HCT116 (cell line): ENCODE measurements around the gene FBN1. TPM values are rescaled to one million over a fixed set of nuclear protein-coding genes. Genes with fewer than 3 reads are reported as not detected.

Experiments
- ATAC-seq: fragments of 200-7000 bp; cut with Tn5 transposase; 2 replicates; pipeline ENCODE4 v1.9.1; 2020; ENCODE audit warnings: mild to moderate bottlenecking, moderate library complexity
- BruUV-seq: library from RNA; stranded (reverse); fragments of 400-500 nt; replicated peaks from 2 replicates; lab custom pipeline; 2021; lab: Mats Ljungman, UMichigan
- CTCF ChIA-PET: fragments of 300-600 bp; sonication (Branson Sonifier 250); formaldehyde crosslinking; loops from one replicate; lab custom pipeline; 2021; ENCODE audit warnings: antibody characterized with exemption; lab: Charles Lee
- POLR2A ChIA-PET: fragments of 300-600, 350-600 bp; sonication (Branson Sonifier 250); formaldehyde crosslinking; loops from one replicate; lab custom pipeline; 2021; ENCODE audit warnings: antibody characterized with exemption; lab: Charles Lee
- RAD21 ChIA-PET, 2 experiments: fragments of 300-600 bp; sonication (Branson Sonifier 250); formaldehyde crosslinking; loops; one replicate each; lab custom pipeline; 2023; ENCODE audit warnings: low total read pairs in 2 of 2; ENCODE audit not compliant: uncharacterized antibody in 2 of 2, unreplicated experiment in 2 of 2, low non-redundant PET in 1 of 2; lab: Charles Lee
- DNase-seq: peaks from one replicate; pipeline ENCODE4 v3.0.0-alpha.2; 2010; ENCODE audit warnings: low read depth, low spot score
- H2AFZ ChIP-seq: fragments of 200-600 bp; shearing (Covaris generic), sonication (generic); 2 replicates; pipeline ENCODE4 v1.6.1; 2017; ENCODE audit warnings: low read depth, mixed run types, mixed read lengths, antibody characterized with exemption, low read length; ENCODE audit not compliant: poor library complexity, severe bottlenecking
- H3K27ac ChIP-seq: 2 replicates; pipeline ENCODE4 v1.5.1; 2012; ENCODE audit warnings: low read depth, low read length
- H3K27me3 ChIP-seq: fragments of 200-600 bp; sonication (generic); 2 replicates; pipeline ENCODE4 v1.6.1; 2016; ENCODE audit warnings: mixed run types, low read length, mixed read lengths; ENCODE audit not compliant: insufficient read depth
- H3K36me3 ChIP-seq, 2 experiments: fragments of 200-500 bp in 1 of 2; fragments of 200-600 bp in 1 of 2; sonication (Bioruptor generic) in 1 of 2; sonication (generic) in 1 of 2; 2 replicates each; pipeline versions ENCODE4 v1.5.1 to v1.6.1; 2014 to 2016; ENCODE audit warnings: low read length in 2 of 2, inconsistent platforms in 1 of 2, mixed read lengths in 1 of 2, mixed run types in 1 of 2; ENCODE audit not compliant: insufficient read depth in 2 of 2, control insufficient read depth in 1 of 2
- H3K4me1 ChIP-seq, 2 experiments: fragments of 200-600 bp in 1 of 2; sonication (generic) in 1 of 2; 2 replicates each; pipeline versions ENCODE4 v1.5.1 to v1.6.1; 2012 to 2017; ENCODE audit warnings: low read length in 2 of 2, inconsistent platforms in 1 of 2, mild to moderate bottlenecking in 1 of 2, mixed read lengths in 1 of 2, mixed run types in 1 of 2, moderate library complexity in 1 of 2; ENCODE audit not compliant: insufficient read depth in 2 of 2, control insufficient read depth in 1 of 2
- H3K4me2 ChIP-seq: fragments of 200-600 bp; sonication (generic); 2 replicates; pipeline ENCODE4 v1.6.1; 2017; ENCODE audit warnings: mixed run types, low read length, mixed read lengths
- H3K4me3 ChIP-seq, 2 experiments: fragments of 200-600 bp in 1 of 2; sonication (generic) in 1 of 2; replicated peaks in 1 of 2; 2 replicates each; pipeline ENCODE4 v1.5.1; 2011 to 2016; ENCODE audit warnings: low read length in 2 of 2, control low read depth in 1 of 2, low read depth in 1 of 2, mild to moderate bottlenecking in 1 of 2, mixed read lengths in 1 of 2, mixed run types in 1 of 2
- H3K79me2 ChIP-seq: fragments of 200-600 bp; sonication (generic); 2 replicates; pipeline ENCODE4 v1.6.1; 2017; ENCODE audit warnings: mild to moderate bottlenecking, mixed run types, low read length, moderate library complexity, mixed read lengths; ENCODE audit not compliant: insufficient read depth
- H3K9ac ChIP-seq: fragments of 200-600 bp; sonication (generic); 2 replicates; pipeline ENCODE4 v1.6.1; 2016; ENCODE audit warnings: low read length, mixed read lengths
- H3K9me2 ChIP-seq: fragments of 200-600 bp; sonication (generic), shearing (Covaris generic); 2 replicates; pipeline ENCODE4 v1.6.1; 2017; ENCODE audit warnings: mixed run types, mild to moderate bottlenecking, moderate library complexity; ENCODE audit not compliant: insufficient read depth
- H3K9me3 ChIP-seq, 2 experiments: fragments of 200-500 bp in 1 of 2; fragments of 200-600 bp in 1 of 2; sonication (Bioruptor generic) in 1 of 2; sonication (generic) in 1 of 2; 2 replicates each; pipeline ENCODE4 v1.6.1; 2014 to 2017; ENCODE audit warnings: low read length in 2 of 2, mixed read lengths in 2 of 2, inconsistent platforms in 1 of 2, low read depth in 1 of 2, mild to moderate bottlenecking in 1 of 2, mixed run types in 1 of 2, moderate library complexity in 1 of 2; ENCODE audit not compliant: control insufficient read depth in 1 of 2, insufficient read depth in 1 of 2
- H4K20me1 ChIP-seq: fragments of 200-600 bp; sonication (generic), shearing (Covaris generic); 2 replicates; pipeline ENCODE4 v1.6.1; 2017; ENCODE audit warnings: mixed run types, mild to moderate bottlenecking, moderate library complexity; ENCODE audit not compliant: insufficient read depth
- CEBPB ChIP-seq: IDR thresholded peaks from 2 replicates; pipeline ENCODE4 v1.6.1; 2012; ENCODE audit warnings: low read depth
- CTCF ChIP-seq, 3 experiments: fragments of 200-600 bp in 1 of 3; sonication (generic) in 1 of 3; IDR thresholded peaks in 2 of 3; conservative IDR thresholded peaks in 1 of 3; 2 replicates each; pipeline ENCODE4 v1.5.1; 2012 to 2017; ENCODE audit warnings: low read depth in 2 of 3, low read length in 2 of 3, antibody characterized with exemption in 1 of 3, borderline replicate concordance in 1 of 3, control low read depth in 1 of 3, mild to moderate bottlenecking in 1 of 3, mixed read lengths in 1 of 3, mixed run types in 1 of 3, moderate library complexity in 1 of 3; ENCODE audit not compliant: insufficient read depth in 1 of 3
- EGR1 ChIP-seq: IDR thresholded peaks from 2 replicates; pipeline ENCODE4 v1.6.1; 2012; ENCODE audit warnings: low read depth
- ELF1 ChIP-seq: IDR thresholded peaks from 2 replicates; pipeline ENCODE4 v1.6.1; 2012; ENCODE audit warnings: low read depth, borderline replicate concordance
- JUND ChIP-seq: IDR thresholded peaks from 2 replicates; pipeline ENCODE4 v1.6.1; 2012
- POLR2A ChIP-seq: IDR thresholded peaks from 2 replicates; pipeline ENCODE4 v1.7.0; 2011; ENCODE audit warnings: borderline replicate concordance; ENCODE audit not compliant: insufficient read depth, insufficient read length; ENCODE audit errors: extremely low read depth
- SIN3A ChIP-seq: IDR thresholded peaks from 2 replicates; pipeline ENCODE4 v1.6.1; 2012; ENCODE audit warnings: low read depth
- SP1 ChIP-seq: IDR thresholded peaks from 2 replicates; pipeline ENCODE4 v1.6.1; 2012; ENCODE audit warnings: low read depth
- TCF7L2 ChIP-seq: IDR thresholded peaks from 2 replicates; pipeline ENCODE4 v1.7.0; 2011; ENCODE audit warnings: borderline replicate concordance, inconsistent platforms; ENCODE audit not compliant: insufficient read depth, insufficient read length; ENCODE audit errors: extremely low read depth
- ZBTB33 ChIP-seq: IDR thresholded peaks from 2 replicates; pipeline ENCODE4 v1.6.1; 2011; ENCODE audit warnings: mild to moderate bottlenecking, low read length, moderate library complexity; ENCODE audit not compliant: insufficient replicate concordance; ENCODE audit errors: extremely low read depth
- ZFX ChIP-seq: fragments of 450-650 bp; IDR thresholded peaks from 2 replicates; pipeline ENCODE4 v1.6.1; 2017
- intact Hi-C: fragments of 100-400 bp; cut with micrococcal nuclease; formaldehyde crosslinking; loops from 2 replicates; pipeline ENCODE4 v1.10.0; 2022
- total RNA-seq: library from RNA; stranded (reverse); gene quantifications from one replicate; pipeline ENCODE4 v1.2.1, GENCODE V29; 2021; ENCODE audit not compliant: unreplicated experiment

FBN1 gene
- total RNA-seq, 1 experiment from 2014 or later: 1.7 TPM

GRCh38 chr15:48396020-48396419 is 249.5 kb downstream of the FBN1 start:
- Histone ChIP-seq H3K9ac (no peak overlapping the region), H3K4me1 (no peaks in the 10 kb centered on the region), H3K27ac (no peak overlapping the region), H3K9me2 (no peaks in the 10 kb centered on the region), H2AFZ (no peak overlapping the region), H3K9me3 (no peaks in the 10 kb centered on the region), H3K36me3 (no peaks in the 10 kb centered on the region), H3K27me3 (no peaks in the 10 kb centered on the region), H3K79me2 (no peaks in the 10 kb centered on the region), H3K4me2 (no peak overlapping the region), H4K20me1 (no peaks in the 10 kb centered on the region), H3K4me3 (no peak overlapping the region)
- ChIA-PET RAD21 (no interaction called here), CTCF (no interaction called here), POLR2A (no interaction called here)
- DNase-seq (no peak), ATAC-seq (no peak)
- TF ChIP-seq EGR1 (no peak), SP1 (no peak), ZBTB33 (no peak), ELF1 (no peak), JUND (no peak), CEBPB (no peak), SIN3A (no peak), TCF7L2 (no peak), ZFX (no peak), CTCF (IDR thresholded peaks at IDR 0.05 in 2 of 3, conservative IDR thresholded peaks at IDR 0.05 in 1 of 3; ENCODE audit: borderline replicate concordance in 1 of 3, insufficient read depth in 1 of 3, low read depth in 2 of 3, low read length in 2 of 3) (no peak), POLR2A (no peak)
- BruUV-seq: no TSS peak
- intact Hi-C loops: no loop called here
